Pulmonary artery endothelial cell (primary cell): ENCODE measurements around the gene MLXIP. TPM values are rescaled to one million over a fixed set of nuclear protein-coding genes. Genes with fewer than 3 reads are reported as not detected.
"Not testable (repeated sequence)": the region's sequence is repeated elsewhere in the genome, so short reads cannot be mapped to it uniquely, and the experiment has no call there.

Experiments used
- DNase-seq: peaks from one replicate; pipeline ENCODE4 v3.0.0-alpha.2; 2011; ENCODE audit warnings: low read depth, low spot score
- total RNA-seq: library from RNA; depleted of rRNA; stranded (reverse); fragments of >200 nt; gene quantifications from 2 replicates; pipeline ENCODE4 v1.2.3, GENCODE V29; 2014

Gene MLXIP
- 16.5 and 21.6 TPM in 2 replicates for total RNA-seq

- peak; percentile 68 for DNase-seq
Observed at GRCh38 chr12:122078141-122079032, at the start of gene MLXIP. MLXIP (plus strand) TSS chr12:122078756; CDS start chr12:122078854, 98 bp downstream.

- no peak for DNase-seq
Observed at GRCh38 chr12:122028905-122029560, 49.5 kb upstream of the MLXIP start.

- DNase-seq: no peak
Observed at GRCh38 chr12:122029620-122030423, 48.7 kb upstream of the MLXIP start.

GRCh38 chr12:122030424-122031035 lies 48.0 kb upstream of the MLXIP start:
- DNase-seq: no peak

- no peak for DNase-seq
Observed at GRCh38 chr12:122031342-122032216, 47.0 kb upstream of the MLXIP start.

- DNase-seq: no peak
Observed at GRCh38 chr12:122032580-122032979, 46.0 kb upstream of the MLXIP start.

GRCh38 chr12:122035292-122035691 lies 43.3 kb upstream of the MLXIP start:
- DNase-seq: no peak

- no peak for DNase-seq
Observed at GRCh38 chr12:122036153-122036552, 42.4 kb upstream of the MLXIP start.

- no peak for DNase-seq
Observed at GRCh38 chr12:122040579-122041386, 37.8 kb upstream of the MLXIP start.

- DNase-seq: not testable (repeated sequence)
Observed at GRCh38 chr12:122041458-122041857, 37.1 kb upstream of the MLXIP start.

GRCh38 chr12:122042910-122043309 lies 35.6 kb upstream of the MLXIP start:
- DNase-seq: no peak

GRCh38 chr12:122043476-122043875 lies 35.1 kb upstream of the MLXIP start:
- no peak for DNase-seq

GRCh38 chr12:122045262-122045661 lies 33.3 kb upstream of the MLXIP start:
- no peak for DNase-seq

GRCh38 chr12:122046145-122046544 lies 32.4 kb upstream of the MLXIP start:
- DNase-seq: no peak

GRCh38 chr12:122048151-122048550 lies 30.4 kb upstream of the MLXIP start:
- no peak for DNase-seq

GRCh38 chr12:122049827-122050226 lies 28.7 kb upstream of the MLXIP start:
- no peak for DNase-seq

- DNase-seq: no peak
Observed at GRCh38 chr12:122050706-122051105, 27.9 kb upstream of the MLXIP start.

- no peak for DNase-seq
Observed at GRCh38 chr12:122051231-122051876, 27.2 kb upstream of the MLXIP start.

- no peak for DNase-seq
Observed at GRCh38 chr12:122052285-122052684, 26.3 kb upstream of the MLXIP start.
